Activated CD4-positive, alpha-beta T cell treated with anti-CD3 and anti-CD28 coated beads, Interleukin-2, amount 50 U/mL, for 16 hours (primary cell): ENCODE measurements around the gene ARHGAP15.

Experiments
- DNase-seq: peaks from one replicate; pipeline ENCODE4 v3.0.0-alpha.2; 2020

ARHGAP15 gene

GRCh38 chr2:143354050-143354750 lies 225.0 kb downstream of the ARHGAP15 start:
- DNase-seq = no peak

- DNase-seq = no peak
These were observed 226.7 kb downstream of the ARHGAP15 start for GRCh38 chr2:143355870-143356269.

GRCh38 chr2:143356336-143356735 lies 227.1 kb downstream of the ARHGAP15 start:
- no peak for DNase-seq

- no peak for DNase-seq
These were observed 227.7 kb downstream of the ARHGAP15 start for GRCh38 chr2:143356736-143357446.

GRCh38 chr2:143357966-143358365 lies 228.7 kb downstream of the ARHGAP15 start:
- no peak for DNase-seq

- DNase-seq = no peak
These were observed 232.1 kb downstream of the ARHGAP15 start for GRCh38 chr2:143361346-143361745.

GRCh38 chr2:143371616-143372015 lies 242.4 kb downstream of the ARHGAP15 start:
- DNase-seq = no peak

- DNase-seq = no peak
These were observed 246.2 kb downstream of the ARHGAP15 start for GRCh38 chr2:143375384-143375880.

GRCh38 chr2:143378996-143379395 lies 249.8 kb downstream of the ARHGAP15 start:
- DNase-seq = no peak

GRCh38 chr2:143379955-143380354 lies 250.7 kb downstream of the ARHGAP15 start:
- no peak for DNase-seq

- DNase-seq = no peak
These were observed 253.4 kb downstream of the ARHGAP15 start for GRCh38 chr2:143382573-143382972.

GRCh38 chr2:143383016-143383415 lies 253.8 kb downstream of the ARHGAP15 start:
- no peak for DNase-seq

GRCh38 chr2:143384111-143384510 lies 254.9 kb downstream of the ARHGAP15 start:
- DNase-seq = no peak

GRCh38 chr2:143390171-143390570 lies 261.0 kb downstream of the ARHGAP15 start:
- no peak for DNase-seq

- DNase-seq = no peak
These were observed 263.1 kb downstream of the ARHGAP15 start for GRCh38 chr2:143392358-143392757.

GRCh38 chr2:143394062-143394461 lies 264.8 kb downstream of the ARHGAP15 start:
- no peak for DNase-seq

GRCh38 chr2:143397884-143398614 lies 268.8 kb downstream of the ARHGAP15 start:
- peak; percentile 46 for DNase-seq

- no peak for DNase-seq
These were observed 269.6 kb downstream of the ARHGAP15 start for GRCh38 chr2:143398781-143399180.

- no peak for DNase-seq
These were observed 270.4 kb downstream of the ARHGAP15 start for GRCh38 chr2:143399631-143400069.

GRCh38 chr2:143401861-143402260 lies 272.6 kb downstream of the ARHGAP15 start:
- no peak for DNase-seq

GRCh38 chr2:143402451-143402850 lies 273.2 kb downstream of the ARHGAP15 start:
- DNase-seq = no peak

GRCh38 chr2:143410082-143410897 lies 281.1 kb downstream of the ARHGAP15 start:
- no peak for DNase-seq

- no peak for DNase-seq
These were observed 286.4 kb downstream of the ARHGAP15 start for GRCh38 chr2:143415571-143415970.
